DOHH2 (cell line): ENCODE results near the gene DOHH.

ENCODE experiments used
- H3F3A ChIP-seq: fragments of 200-600 bp; sonication (generic), shearing (Covaris generic); 2 replicates; pipeline ENCODE4 v1.6.0; 2016; ENCODE audit warnings: antibody characterized with exemption, mild to moderate bottlenecking; ENCODE audit not compliant: control insufficient read depth, insufficient read depth
- H3K27ac ChIP-seq: fragments of 200-600 bp; sonication (generic); 2 replicates; pipeline ENCODE4 v1.5.1; 2014; ENCODE audit warnings: low read depth, mild to moderate bottlenecking, low read length, moderate library complexity
- H3K27me3 ChIP-seq: fragments of 200-600 bp; sonication (generic); 2 replicates; pipeline ENCODE4 v1.6.1; 2014; ENCODE audit warnings: mild to moderate bottlenecking, low read length, mixed read lengths; ENCODE audit not compliant: control insufficient read depth
- H3K36me3 ChIP-seq: fragments of 200-600 bp; sonication (generic); 2 replicates; pipeline ENCODE4 v1.6.1; 2014; ENCODE audit warnings: mild to moderate bottlenecking, low read length, moderate library complexity, mixed read lengths; ENCODE audit not compliant: control insufficient read depth
- H3K4me1 ChIP-seq: fragments of 200-600 bp; sonication (generic); 2 replicates; pipeline ENCODE4 v1.6.1; 2014; ENCODE audit warnings: mild to moderate bottlenecking, low read length, mixed read lengths; ENCODE audit not compliant: control insufficient read depth
- H3K4me2 ChIP-seq: fragments of 200-600 bp; sonication (generic); 2 replicates; pipeline ENCODE4 v1.6.0; 2014; ENCODE audit warnings: mild to moderate bottlenecking, low read length, moderate library complexity
- H3K4me3 ChIP-seq: fragments of 200-600 bp; sonication (generic); 2 replicates; pipeline ENCODE4 v1.5.1; 2014; ENCODE audit warnings: mild to moderate bottlenecking, low read length, mixed read lengths
- H3K79me2 ChIP-seq: fragments of 200-600 bp; sonication (generic); 2 replicates; pipeline ENCODE4 v1.6.1; 2014; ENCODE audit warnings: mild to moderate bottlenecking, low read length, mixed read lengths; ENCODE audit not compliant: control insufficient read depth
- H3K9me2 ChIP-seq: fragments of 200-600 bp; sonication (generic); replicated peaks from 2 replicates; pipeline ENCODE4 v1.6.1; 2014; ENCODE audit warnings: mild to moderate bottlenecking, low read length, mixed read lengths; ENCODE audit not compliant: control insufficient read depth
- H3K9me3 ChIP-seq: fragments of 200-600 bp; sonication (generic); 2 replicates; pipeline ENCODE4 v1.6.1; 2014; ENCODE audit warnings: antibody characterized with exemption, low read length, mixed read lengths; ENCODE audit not compliant: control insufficient read depth, insufficient read depth
- H4K20me1 ChIP-seq: fragments of 200-600 bp; sonication (generic); 2 replicates; pipeline ENCODE4 v1.6.0; 2014; ENCODE audit warnings: low read depth, mild to moderate bottlenecking, antibody characterized with exemption, low read length, moderate library complexity; ENCODE audit not compliant: control insufficient read depth, insufficient read depth
- EZH2phosphoT487 ChIP-seq: fragments of 200-600 bp; sonication (generic); IDR thresholded peaks from 2 replicates; pipeline ENCODE4 v1.6.1; 2017; ENCODE audit warnings: borderline replicate concordance, mild to moderate bottlenecking, antibody characterized with exemption, low read length, moderate library complexity, mixed read lengths
- TF ChIP-seq, protein P1 (sequence below): fragments of 200-600 bp; sonication (generic); IDR thresholded peaks from one replicate; pipeline ENCODE4 v1.5.1; 2014; ENCODE audit warnings: antibody characterized with exemption, mild to moderate bottlenecking, low read depth, low read length; ENCODE audit not compliant: poor library complexity, severe bottlenecking

Gene DOHH

DNA sequence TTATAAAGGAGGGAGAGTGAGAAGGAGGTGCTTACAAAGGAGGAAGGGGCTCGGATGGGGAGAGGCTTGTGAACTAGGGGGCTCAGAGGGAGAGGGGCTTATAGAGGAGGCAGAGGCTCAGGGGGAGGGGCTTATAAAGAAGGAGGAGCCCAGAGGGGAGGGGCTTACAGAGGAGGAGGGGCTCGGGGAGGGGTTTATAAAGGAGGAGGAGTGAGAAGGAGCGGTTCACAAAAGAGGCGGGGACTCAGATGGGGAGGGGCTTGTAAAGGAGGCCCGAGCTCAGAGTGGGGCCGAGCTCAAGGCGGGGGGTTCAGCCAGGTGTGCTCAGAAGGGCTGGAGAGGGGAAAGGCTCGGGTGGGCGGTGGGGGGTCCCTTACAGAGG, 20.6 kb downstream of the DOHH start:
- no peaks in the 10 kb centered on the region for H4K20me1 ChIP-seq
- no peaks in the 10 kb centered on the region for H3K36me3 ChIP-seq
- TF ChIP-seq EZH2phosphoT487, result no peak
- TF ChIP-seq, protein P1, sequence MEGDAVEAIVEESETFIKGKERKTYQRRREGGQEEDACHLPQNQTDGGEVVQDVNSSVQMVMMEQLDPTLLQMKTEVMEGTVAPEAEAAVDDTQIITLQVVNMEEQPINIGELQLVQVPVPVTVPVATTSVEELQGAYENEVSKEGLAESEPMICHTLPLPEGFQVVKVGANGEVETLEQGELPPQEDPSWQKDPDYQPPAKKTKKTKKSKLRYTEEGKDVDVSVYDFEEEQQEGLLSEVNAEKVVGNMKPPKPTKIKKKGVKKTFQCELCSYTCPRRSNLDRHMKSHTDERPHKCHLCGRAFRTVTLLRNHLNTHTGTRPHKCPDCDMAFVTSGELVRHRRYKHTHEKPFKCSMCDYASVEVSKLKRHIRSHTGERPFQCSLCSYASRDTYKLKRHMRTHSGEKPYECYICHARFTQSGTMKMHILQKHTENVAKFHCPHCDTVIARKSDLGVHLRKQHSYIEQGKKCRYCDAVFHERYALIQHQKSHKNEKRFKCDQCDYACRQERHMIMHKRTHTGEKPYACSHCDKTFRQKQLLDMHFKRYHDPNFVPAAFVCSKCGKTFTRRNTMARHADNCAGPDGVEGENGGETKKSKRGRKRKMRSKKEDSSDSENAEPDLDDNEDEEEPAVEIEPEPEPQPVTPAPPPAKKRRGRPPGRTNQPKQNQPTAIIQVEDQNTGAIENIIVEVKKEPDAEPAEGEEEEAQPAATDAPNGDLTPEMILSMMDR, result no peak
- H3K27ac ChIP-seq, result peak overlapping the region; percentile 82
- H3K27me3 ChIP-seq, result no peaks in the 10 kb centered on the region
- H3K9me2 ChIP-seq, result no peaks in the 10 kb centered on the region
- no peaks in the 10 kb centered on the region for H3K79me2 ChIP-seq
- peaks cover 42% of the 10 kb centered on the region for H3K4me1 ChIP-seq
- H3K4me3 ChIP-seq, result peak overlapping the region; percentile 59
- peak overlapping the region; percentile 61 for H3K4me2 ChIP-seq
- peaks cover 12% of the 10 kb centered on the region for H3F3A ChIP-seq
- H3K9me3 ChIP-seq, result no peaks in the 10 kb centered on the region

DNA sequence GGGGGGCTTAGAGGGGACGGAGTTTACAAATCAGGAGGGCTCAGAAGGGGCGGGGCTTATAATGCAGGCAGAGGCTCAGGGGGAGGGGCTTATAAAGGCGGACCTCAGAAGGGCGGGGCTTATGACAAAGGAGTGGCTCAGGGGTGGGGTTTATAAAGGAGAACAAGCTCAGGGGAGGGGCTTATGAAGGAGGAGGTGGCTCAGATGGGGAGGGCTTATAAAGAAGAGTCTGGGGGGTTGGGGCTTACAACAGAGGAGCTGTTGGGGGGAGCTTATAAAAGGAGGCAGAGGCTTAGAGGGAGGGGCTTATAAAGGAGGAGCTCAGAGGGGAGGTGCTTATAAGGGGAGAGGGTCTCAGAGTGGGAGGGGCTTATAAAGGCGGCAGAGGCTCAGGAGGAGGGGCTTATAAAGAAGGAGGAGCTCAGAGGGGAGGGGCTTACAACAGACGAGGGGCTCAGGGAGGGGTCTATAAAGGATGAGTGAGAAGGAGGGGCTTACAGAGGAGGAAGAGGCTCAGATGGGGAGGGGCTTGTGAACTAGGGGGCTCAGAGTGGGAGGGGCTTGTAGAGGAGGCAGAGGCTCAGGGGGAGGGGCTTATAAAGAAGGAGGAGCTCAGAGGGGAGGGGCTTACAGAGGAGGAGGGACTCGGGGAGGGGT, 21.2 kb downstream of the DOHH start:
- TF ChIP-seq, protein P1, result no peak
- no peak for TF ChIP-seq EZH2phosphoT487
- Histone ChIP-seq H3K27me3 (no peaks in the 10 kb centered on the region), H3K4me3 (peak overlapping the region; percentile 59), H3K4me1 (peaks cover 42% of the 10 kb centered on the region), H3K79me2 (no peaks in the 10 kb centered on the region), H3K9me3 (no peaks in the 10 kb centered on the region), H3K27ac (no peak overlapping the region), H3K36me3 (no peaks in the 10 kb centered on the region), H3K4me2 (peak overlapping the region; percentile 61), H3K9me2 (no peaks in the 10 kb centered on the region), H4K20me1 (no peaks in the 10 kb centered on the region), H3F3A (peaks cover 12% of the 10 kb centered on the region)

DNA sequence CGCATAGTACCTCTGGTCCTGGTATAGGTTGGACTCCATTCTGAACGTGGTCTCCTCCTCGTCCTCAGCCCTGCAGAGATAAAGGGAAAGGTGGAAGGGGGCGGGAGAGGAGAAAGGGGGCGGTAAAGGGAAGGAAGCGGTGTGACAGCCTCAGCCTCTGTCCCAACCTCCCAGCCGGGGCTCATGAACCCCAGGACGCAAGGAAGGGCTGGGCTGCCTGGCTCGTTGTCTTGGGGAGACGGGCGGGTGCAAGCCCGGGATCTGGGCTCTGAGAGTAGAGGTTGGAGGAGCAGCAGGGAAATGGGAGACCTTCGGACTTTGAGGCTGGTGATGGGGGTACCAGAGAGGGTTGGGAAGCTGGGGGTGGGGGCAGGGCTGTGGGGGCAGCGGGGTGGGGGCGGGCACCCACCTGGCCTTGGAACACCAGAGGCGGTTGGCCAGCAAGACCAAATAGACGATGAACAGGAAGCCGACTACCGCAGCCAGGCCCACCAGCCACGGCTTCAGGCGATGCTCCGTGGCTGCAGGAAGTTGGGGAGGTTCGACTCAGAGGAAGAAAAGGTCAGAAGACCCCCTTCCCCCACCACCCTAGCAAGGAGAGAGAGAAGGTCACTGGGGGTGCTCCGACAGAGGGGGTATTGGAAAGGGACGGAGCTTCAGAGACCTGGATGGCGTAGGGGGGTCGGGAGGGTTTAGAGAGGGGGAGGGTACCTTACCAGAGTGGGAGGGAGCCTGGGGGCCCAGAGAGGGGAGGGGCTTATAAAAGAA, 21.9 kb downstream of the DOHH start:
- peak overlapping the region; percentile 61 for H3K4me2 ChIP-seq
- no peak overlapping the region for H3K27ac ChIP-seq
- no peaks in the 10 kb centered on the region for H3K9me2 ChIP-seq
- no peaks in the 10 kb centered on the region for H3K9me3 ChIP-seq
- no peaks in the 10 kb centered on the region for H3K79me2 ChIP-seq
- peak overlapping the region; percentile 52 for H3K4me3 ChIP-seq
- no peaks in the 10 kb centered on the region for H4K20me1 ChIP-seq
- no peaks in the 10 kb centered on the region for H3K36me3 ChIP-seq
- TF ChIP-seq, protein P1, result no peak
- no peak for TF ChIP-seq EZH2phosphoT487
- H3K27me3 ChIP-seq, result no peaks in the 10 kb centered on the region
- H3K4me1 ChIP-seq, result peaks cover 42% of the 10 kb centered on the region
- H3F3A ChIP-seq, result peaks cover 12% of the 10 kb centered on the region
